ENCODE results near the gene CCL14.

DNA sequence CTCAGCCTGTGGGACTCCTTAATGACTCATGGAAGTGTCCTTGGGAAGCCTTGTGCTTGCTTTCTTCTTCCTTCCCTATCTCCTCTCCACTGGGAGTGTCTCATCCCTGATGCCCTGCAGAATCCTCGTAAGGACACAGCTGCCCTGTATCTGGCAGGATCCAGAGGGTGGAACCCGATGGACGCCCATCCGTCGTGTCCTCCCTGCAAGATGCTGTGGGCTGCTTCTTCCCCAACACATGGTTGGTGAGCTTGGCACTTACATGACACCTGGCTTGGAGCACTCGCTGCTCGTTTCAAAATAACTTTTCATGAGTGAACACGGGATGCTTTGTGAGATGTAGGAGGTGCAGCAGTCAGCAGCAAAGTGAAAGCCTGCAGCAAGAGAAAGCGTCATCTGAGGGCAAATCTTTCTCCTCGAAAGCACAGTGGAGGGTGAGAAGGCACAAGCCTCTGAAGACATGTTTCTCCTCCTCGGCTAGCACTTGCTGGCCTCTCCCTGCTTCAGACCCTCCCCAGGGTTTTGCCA, 11.6 kb upstream of the CCL14 start:
- TF ChIP-seq, protein P1, sequence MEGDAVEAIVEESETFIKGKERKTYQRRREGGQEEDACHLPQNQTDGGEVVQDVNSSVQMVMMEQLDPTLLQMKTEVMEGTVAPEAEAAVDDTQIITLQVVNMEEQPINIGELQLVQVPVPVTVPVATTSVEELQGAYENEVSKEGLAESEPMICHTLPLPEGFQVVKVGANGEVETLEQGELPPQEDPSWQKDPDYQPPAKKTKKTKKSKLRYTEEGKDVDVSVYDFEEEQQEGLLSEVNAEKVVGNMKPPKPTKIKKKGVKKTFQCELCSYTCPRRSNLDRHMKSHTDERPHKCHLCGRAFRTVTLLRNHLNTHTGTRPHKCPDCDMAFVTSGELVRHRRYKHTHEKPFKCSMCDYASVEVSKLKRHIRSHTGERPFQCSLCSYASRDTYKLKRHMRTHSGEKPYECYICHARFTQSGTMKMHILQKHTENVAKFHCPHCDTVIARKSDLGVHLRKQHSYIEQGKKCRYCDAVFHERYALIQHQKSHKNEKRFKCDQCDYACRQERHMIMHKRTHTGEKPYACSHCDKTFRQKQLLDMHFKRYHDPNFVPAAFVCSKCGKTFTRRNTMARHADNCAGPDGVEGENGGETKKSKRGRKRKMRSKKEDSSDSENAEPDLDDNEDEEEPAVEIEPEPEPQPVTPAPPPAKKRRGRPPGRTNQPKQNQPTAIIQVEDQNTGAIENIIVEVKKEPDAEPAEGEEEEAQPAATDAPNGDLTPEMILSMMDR (conservative IDR thresholded peaks at IDR 0.05 in 1 of 2, IDR thresholded peaks at IDR 0.05 in 1 of 2; ENCODE audit: low read depth in 1 of 2, low read length in 2 of 2): no peak
- no peak for TF ChIP-seq EZH2 (IDR thresholded peaks at IDR 0.05; ENCODE audit: low read length, missing control alignments)

Measured in fibroblast of lung (primary cell).